Lower leg skin (tissue), 3 donors: ENCODE results near the gene ABI1.

Experiments used
- CTCF ChIP-seq, 3 donors: fragments of 450-650 bp; IDR thresholded peaks; one replicate each; pipeline ENCODE4 v1.5.1; 2016; ENCODE audit warnings: antibody characterized with exemption in 3 of 3, mild to moderate bottlenecking in 3 of 3, moderate library complexity in 2 of 3
- POLR2A ChIP-seq, 2 donors: fragments of 450-650 bp; IDR thresholded peaks; one replicate each; pipeline ENCODE4 v1.6.1; 2016 to 2017; ENCODE audit warnings: antibody characterized with exemption in 2 of 2, mild to moderate bottlenecking in 1 of 2, moderate library complexity in 1 of 2

GRCh38 chr10:26725837-26726727 is 134.7 kb downstream of the ABI1 start:
- no peak for TF ChIP-seq POLR2A (IDR thresholded peaks at IDR 0.05)
- peak in 1 of 3 donors; percentile 51 for TF ChIP-seq CTCF (IDR thresholded peaks at IDR 0.05)
